TTC549 (cell line): ENCODE measurements around the gene DYNC1H1.
A peak's percentile ranks its signal among the peaks of the same experiment; 100 is the strongest.

ENCODE experiments used
- FAIRE-seq: peaks from 2 replicates; lab custom pipeline; 2012; peaks lifted over from hg19 to GRCh38; lab: Jason Lieb, UNC

The DYNC1H1 gene

GRCh38 chr14:102089621-102090343, 125.4 kb downstream of the DYNC1H1 start:
- FAIRE-seq: no peak

DNA sequence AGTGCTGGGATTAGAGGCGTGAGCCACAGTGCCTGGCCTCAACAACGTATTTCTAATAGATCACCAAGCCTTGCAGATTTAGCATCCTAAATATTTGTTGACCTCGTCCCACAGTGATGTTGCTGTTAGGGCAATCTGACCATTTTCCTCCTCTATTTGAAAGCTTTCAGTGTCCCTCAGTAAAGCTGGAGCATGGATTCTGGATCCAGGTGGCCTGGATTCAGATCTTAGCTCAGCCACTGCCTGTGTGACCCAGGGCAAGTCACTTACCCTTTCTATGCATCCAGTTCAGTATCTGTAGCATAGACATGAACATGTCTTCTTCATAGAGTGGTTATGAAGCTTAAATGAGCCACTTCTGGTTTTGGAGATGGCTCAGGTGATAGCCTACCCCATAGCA, 126.3 kb downstream of the DYNC1H1 start:
- FAIRE-seq: no peak

GRCh38 chr14:102092806-102093205, 128.4 kb downstream of the DYNC1H1 start:
- FAIRE-seq: no peak

DNA sequence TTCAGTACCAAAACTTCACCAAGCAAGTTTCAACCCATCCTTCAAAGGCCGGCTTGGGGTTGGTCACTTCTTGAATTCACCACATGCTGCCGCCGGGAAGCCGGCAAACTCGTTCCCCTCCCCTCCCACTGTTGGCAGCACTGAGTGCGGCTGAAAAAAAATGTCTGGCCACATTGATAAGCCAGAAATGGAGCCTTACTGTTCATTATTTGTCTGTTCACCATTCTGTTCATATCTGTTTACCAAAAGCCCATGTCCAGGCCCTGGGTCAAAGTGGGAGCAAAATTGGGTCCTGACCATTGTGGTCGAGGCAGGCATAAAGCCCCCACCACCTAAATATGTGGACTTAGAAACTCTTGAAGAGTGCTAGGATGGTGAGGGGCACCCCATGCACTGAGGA, 129.7 kb downstream of the DYNC1H1 start:
- no peak for FAIRE-seq

- no peak for FAIRE-seq
These were observed 131.0 kb downstream of the DYNC1H1 start for GRCh38 chr14:102095231-102095870.

DNA sequence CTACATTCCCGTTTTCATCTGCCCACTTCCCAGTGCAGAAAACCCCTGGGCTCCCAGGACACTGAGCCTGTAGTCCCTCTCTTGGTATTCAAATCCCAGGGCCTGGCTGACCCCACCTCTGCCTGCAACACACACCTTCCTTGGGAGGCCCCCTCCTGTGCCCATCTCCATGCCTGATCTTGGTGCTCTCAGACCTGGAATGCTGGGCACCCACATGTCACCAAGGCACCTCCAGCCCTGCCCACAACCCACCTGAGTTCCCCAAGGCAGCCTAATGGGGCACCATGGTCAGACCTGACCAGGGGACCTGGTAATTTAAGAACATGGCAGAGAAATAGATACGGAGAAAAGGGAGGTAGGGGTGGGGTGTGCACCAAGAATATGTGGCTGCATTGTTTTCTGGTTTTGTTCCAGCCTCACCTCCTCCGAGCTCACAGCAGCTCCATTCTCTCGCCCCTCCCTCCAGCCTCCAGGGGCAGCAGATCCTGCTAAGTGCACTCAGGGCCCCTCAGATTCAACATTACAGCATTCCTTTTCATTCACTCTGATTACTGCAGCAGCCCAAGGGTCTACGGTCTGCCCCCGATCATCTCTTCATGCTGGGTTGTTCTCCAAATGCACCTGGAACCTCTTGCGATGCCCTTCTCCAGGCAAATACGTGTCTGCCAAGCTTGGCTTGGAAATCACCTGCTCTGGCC, 131.6 kb downstream of the DYNC1H1 start:
- no peak for FAIRE-seq

GRCh38 chr14:102096569-102097188, 132.3 kb downstream of the DYNC1H1 start:
- FAIRE-seq: peak; percentile 80

- FAIRE-seq: no peak
These were observed 133.2 kb downstream of the DYNC1H1 start for GRCh38 chr14:102097441-102098135.

DNA sequence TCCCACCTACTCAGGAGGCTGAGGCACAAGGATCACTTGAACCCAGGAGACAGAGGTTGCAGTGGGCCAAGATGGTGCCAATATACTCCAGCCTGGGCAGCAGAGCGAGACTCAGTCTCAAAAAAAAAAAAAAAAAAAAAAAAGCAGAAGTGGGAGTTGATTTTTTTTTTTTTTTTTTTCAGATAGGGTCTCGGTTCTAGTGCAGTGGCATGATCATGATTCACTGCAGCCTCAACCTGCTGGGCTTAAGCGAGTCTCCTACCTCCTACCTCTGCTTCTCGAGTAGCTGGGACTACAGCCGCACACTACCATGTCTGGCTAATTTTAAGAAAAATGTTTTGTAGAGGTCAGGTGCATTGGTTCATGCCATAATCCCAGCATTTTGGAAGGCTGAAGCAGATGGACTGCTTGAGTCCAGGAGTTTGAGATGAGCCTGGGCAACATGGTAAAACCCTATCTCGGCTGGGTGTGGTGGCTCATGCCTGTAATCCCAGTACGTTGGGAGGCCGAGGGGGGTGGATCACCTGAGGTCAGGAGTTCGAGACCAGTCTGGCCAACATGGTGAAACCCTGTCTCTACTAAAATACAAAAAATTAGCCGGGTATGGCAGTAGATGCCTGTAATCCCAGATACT, 138.8 kb downstream of the DYNC1H1 start:
- FAIRE-seq: no peak

DNA sequence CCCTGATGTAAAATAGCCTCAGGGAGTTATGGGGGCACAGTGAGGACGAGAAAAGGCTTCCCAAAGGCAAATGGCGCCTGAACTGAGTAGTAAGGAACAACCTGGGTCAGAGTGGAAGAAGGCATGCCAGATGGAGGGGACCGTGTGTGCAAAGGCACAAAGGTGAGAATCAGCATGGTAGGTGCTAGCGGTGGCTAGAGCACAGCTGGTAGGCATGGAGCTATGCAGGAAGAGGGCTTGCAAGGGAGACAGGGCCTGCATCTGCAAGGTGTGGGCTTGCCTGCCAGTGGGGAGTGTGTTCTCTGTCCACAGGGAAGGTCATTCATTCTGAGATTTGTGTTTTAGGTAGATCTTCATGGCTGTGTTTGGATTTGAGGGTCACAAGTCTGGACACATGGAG, 141.0 kb downstream of the DYNC1H1 start:
- FAIRE-seq: no peak
